GM12878 (cell line): ENCODE measurements around the gene UBE2E1. TPM values are rescaled to one million over a fixed set of nuclear protein-coding genes. Genes with fewer than 3 reads are reported as not detected.

Experiments used
- BMI1 ChIP-seq: fragments of 450-650 bp; IDR thresholded peaks from 2 replicates; pipeline ENCODE4 v1.6.1; 2016; ENCODE audit warnings: mild to moderate bottlenecking, moderate library complexity, borderline replicate concordance
- ETV6 ChIP-seq, 2 experiments: fragments of 450-650 bp in 1 of 2; IDR thresholded peaks in 1 of 2; conservative IDR thresholded peaks in 1 of 2; 2 replicates each; pipeline ENCODE4 v1.6.1; 2014; ENCODE audit warnings: antibody characterized with exemption in 1 of 2, borderline replicate concordance in 1 of 2, low read depth in 1 of 2, mild to moderate bottlenecking in 1 of 2, moderate library complexity in 1 of 2
- HDAC6 ChIP-seq: fragments of 200-600 bp; sonication (generic); IDR thresholded peaks from one replicate; pipeline ENCODE4 v1.8.0; 2017; ENCODE audit warnings: antibody characterized with exemption; ENCODE audit not compliant: unreplicated experiment
- MYB ChIP-seq: fragments of 150-350 bp; IDR thresholded peaks from 2 replicates; pipeline ENCODE4 v1.6.1; 2014; ENCODE audit warnings: mild to moderate bottlenecking, low read depth, low read length, borderline replicate concordance
- PAX5 ChIP-seq: IDR thresholded peaks from 2 replicates; pipeline ENCODE4 v1.6.1; 2011; ENCODE audit warnings: low read depth, low read length, borderline replicate concordance
- RUNX3 ChIP-seq: IDR thresholded peaks from 2 replicates; pipeline ENCODE4 v1.6.1; 2012; ENCODE audit warnings: low read length, inconsistent platforms
- SIN3A ChIP-seq: IDR thresholded peaks from 2 replicates; pipeline ENCODE4 v1.6.1; 2012; ENCODE audit warnings: low read depth, low read length, improper control_type of control experiment
- SMAD1 ChIP-seq: fragments of 450-650 bp; IDR thresholded peaks from 2 replicates; pipeline ENCODE4 v1.6.1; 2018; ENCODE audit warnings: mild to moderate bottlenecking, low read depth; ENCODE audit not compliant: partially characterized antibody
- SREBF1 ChIP-seq: IDR thresholded peaks from 2 replicates; pipeline ENCODE4 v1.6.1; 2012; ENCODE audit warnings: mild to moderate bottlenecking, low read length
- STAT1 ChIP-seq: fragments of 450-650 bp; conservative IDR thresholded peaks from 2 replicates; pipeline ENCODE4 v1.6.1; 2014; ENCODE audit warnings: antibody characterized with exemption, mild to moderate bottlenecking
- TAF1 ChIP-seq: IDR thresholded peaks from 2 replicates; pipeline ENCODE4 v1.6.1; 2011; ENCODE audit warnings: mild to moderate bottlenecking, low read depth, low read length, borderline replicate concordance
- WRNIP1 ChIP-seq: IDR thresholded peaks from 2 replicates; pipeline ENCODE4 v1.6.1; 2011; ENCODE audit warnings: low read depth, low read length, improper control_type of control experiment, borderline replicate concordance
- YBX1 ChIP-seq: fragments of 450-650 bp; IDR thresholded peaks from 2 replicates; pipeline ENCODE4 v1.6.1; 2016; ENCODE audit warnings: antibody characterized with exemption
- YY1 ChIP-seq: IDR thresholded peaks from 2 replicates; pipeline ENCODE4 v1.6.1; 2011; ENCODE audit warnings: low read depth, mild to moderate bottlenecking, low read length
- ZNF274 ChIP-seq: IDR thresholded peaks from one replicate; pipeline ENCODE4 v1.8.0; 2011; ENCODE audit not compliant: insufficient read length, insufficient read depth
- polyA plus RNA-seq, 11 experiments: library from polyadenylated mRNA; depleted of rRNA in 4 of 11; unstranded in 6 of 11; stranded (reverse) in 5 of 11; fragments of >200 nt; fragmentation: Nextera tagmentation in 4 of 11; fragmentation: Illumina TruSeq in 1 of 11; extraction: Ambion mirVana in 4 of 11; extraction: Trizol in 1 of 11; gene quantifications; 1 replicate in 1 of 11; 2 replicates in 10 of 11; pipeline versions ENCODE4 v1.2.1 to v1.2.3, GENCODE V29; 2011 to 2016; ENCODE audit warnings: inconsistent platforms in 2 of 11, missing spikeins in 2 of 11, low read depth in 1 of 11
- total RNA-seq, 4 experiments: library from RNA; depleted of rRNA in 3 of 4; stranded (reverse); fragments of >200 nt in 3 of 4; fragmentation: Illumina TruSeq in 1 of 4; extraction: Trizol in 1 of 4; gene quantifications; 2 replicates each; pipeline versions ENCODE4 v1.2.1 to v1.2.3, GENCODE V29; 2013 to 2021
- TF ChIP-seq, protein P1 (sequence below): fragments of 450-650 bp; IDR thresholded peaks from 2 replicates; pipeline ENCODE4 v1.6.1; 2017; ENCODE audit warnings: antibody characterized with exemption, mild to moderate bottlenecking, moderate library complexity
- TF ChIP-seq, protein P2 (sequence below): fragments of 150-350 bp; IDR thresholded peaks from 2 replicates; pipeline ENCODE4 v1.6.1; 2014; ENCODE audit warnings: mild to moderate bottlenecking, low read depth, low read length
- TF ChIP-seq, protein P3 (sequence below): fragments of 450-650 bp; IDR thresholded peaks from 2 replicates; pipeline ENCODE4 v1.6.1; 2016; ENCODE audit warnings: mild to moderate bottlenecking, moderate library complexity, borderline replicate concordance
- TF ChIP-seq, protein P4 (sequence below): fragments of 450-650 bp; IDR thresholded peaks from 2 replicates; pipeline ENCODE4 v1.6.1; 2016; ENCODE audit warnings: mild to moderate bottlenecking
- TF ChIP-seq, protein P5 (sequence below): IDR thresholded peaks from 2 replicates; pipeline ENCODE4 v1.6.1; 2012; ENCODE audit warnings: low read depth, low read length, improper control_type of control experiment

The UBE2E1 gene
- total and polyA plus RNA-seq, 10 of the 15 experiments (the other 5 are each of a cell fraction or from before 2014, with no cell fraction given) = 18.7 to 425 (median 147) TPM

DNA sequence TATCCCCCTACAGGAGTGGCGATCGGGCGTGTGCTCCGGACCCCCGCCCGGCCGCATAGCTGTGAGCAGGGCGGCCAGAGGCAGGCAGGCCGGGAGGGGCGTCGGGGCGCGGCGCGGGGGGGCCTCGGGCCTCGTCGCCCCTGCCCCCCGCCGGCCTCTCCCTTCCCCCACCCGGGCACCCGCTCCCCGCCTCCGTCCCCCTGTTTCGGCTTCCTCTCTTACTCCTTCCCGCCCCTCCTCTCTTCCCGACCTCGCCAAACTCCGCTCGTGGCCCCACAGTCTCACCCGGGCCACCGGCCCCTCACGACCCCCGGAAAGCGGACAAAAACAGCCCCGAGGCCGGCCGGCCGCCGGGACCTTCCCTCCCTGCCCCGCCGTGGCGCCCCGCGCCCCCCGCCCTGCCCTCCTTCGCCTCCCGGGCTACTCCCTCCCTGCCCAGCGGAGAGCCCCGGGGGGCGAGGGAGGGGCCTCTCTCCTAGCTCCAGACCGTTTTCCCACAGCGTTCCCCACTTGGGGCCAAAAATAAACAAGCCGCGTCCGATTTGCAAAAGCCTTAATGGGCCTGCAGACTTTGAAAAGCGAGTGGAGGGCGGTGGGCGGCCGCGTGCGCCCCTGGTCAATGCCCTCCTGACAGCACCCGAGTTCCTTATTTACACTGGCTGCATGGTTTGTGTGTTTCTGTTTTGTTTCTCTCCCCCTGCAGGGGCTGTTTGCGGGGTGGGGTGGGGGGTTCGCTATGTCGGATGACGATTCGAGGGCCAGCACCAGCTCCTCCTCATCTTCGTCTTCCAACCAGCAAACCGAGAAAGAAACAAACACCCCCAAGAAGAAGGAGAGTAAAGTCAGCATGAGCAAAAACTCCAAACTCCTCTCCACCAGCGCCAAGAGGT is 1.0 kb downstream of the UBE2E1 start (continued):
- TF ChIP-seq, protein P1, sequence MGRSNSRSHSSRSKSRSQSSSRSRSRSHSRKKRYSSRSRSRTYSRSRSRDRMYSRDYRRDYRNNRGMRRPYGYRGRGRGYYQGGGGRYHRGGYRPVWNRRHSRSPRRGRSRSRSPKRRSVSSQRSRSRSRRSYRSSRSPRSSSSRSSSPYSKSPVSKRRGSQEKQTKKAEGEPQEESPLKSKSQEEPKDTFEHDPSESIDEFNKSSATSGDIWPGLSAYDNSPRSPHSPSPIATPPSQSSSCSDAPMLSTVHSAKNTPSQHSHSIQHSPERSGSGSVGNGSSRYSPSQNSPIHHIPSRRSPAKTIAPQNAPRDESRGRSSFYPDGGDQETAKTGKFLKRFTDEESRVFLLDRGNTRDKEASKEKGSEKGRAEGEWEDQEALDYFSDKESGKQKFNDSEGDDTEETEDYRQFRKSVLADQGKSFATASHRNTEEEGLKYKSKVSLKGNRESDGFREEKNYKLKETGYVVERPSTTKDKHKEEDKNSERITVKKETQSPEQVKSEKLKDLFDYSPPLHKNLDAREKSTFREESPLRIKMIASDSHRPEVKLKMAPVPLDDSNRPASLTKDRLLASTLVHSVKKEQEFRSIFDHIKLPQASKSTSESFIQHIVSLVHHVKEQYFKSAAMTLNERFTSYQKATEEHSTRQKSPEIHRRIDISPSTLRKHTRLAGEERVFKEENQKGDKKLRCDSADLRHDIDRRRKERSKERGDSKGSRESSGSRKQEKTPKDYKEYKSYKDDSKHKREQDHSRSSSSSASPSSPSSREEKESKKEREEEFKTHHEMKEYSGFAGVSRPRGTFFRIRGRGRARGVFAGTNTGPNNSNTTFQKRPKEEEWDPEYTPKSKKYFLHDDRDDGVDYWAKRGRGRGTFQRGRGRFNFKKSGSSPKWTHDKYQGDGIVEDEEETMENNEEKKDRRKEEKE = no peak
- TF ChIP-seq MYB = no peak
- TF ChIP-seq SIN3A = 0 out of 2 replicates have a peak, but pooled peaks have one; percentile 25
- TF ChIP-seq HDAC6 = no peak
- TF ChIP-seq, protein P2, sequence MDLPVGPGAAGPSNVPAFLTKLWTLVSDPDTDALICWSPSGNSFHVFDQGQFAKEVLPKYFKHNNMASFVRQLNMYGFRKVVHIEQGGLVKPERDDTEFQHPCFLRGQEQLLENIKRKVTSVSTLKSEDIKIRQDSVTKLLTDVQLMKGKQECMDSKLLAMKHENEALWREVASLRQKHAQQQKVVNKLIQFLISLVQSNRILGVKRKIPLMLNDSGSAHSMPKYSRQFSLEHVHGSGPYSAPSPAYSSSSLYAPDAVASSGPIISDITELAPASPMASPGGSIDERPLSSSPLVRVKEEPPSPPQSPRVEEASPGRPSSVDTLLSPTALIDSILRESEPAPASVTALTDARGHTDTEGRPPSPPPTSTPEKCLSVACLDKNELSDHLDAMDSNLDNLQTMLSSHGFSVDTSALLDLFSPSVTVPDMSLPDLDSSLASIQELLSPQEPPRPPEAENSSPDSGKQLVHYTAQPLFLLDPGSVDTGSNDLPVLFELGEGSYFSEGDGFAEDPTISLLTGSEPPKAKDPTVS = no peak
- TF ChIP-seq, protein P3, sequence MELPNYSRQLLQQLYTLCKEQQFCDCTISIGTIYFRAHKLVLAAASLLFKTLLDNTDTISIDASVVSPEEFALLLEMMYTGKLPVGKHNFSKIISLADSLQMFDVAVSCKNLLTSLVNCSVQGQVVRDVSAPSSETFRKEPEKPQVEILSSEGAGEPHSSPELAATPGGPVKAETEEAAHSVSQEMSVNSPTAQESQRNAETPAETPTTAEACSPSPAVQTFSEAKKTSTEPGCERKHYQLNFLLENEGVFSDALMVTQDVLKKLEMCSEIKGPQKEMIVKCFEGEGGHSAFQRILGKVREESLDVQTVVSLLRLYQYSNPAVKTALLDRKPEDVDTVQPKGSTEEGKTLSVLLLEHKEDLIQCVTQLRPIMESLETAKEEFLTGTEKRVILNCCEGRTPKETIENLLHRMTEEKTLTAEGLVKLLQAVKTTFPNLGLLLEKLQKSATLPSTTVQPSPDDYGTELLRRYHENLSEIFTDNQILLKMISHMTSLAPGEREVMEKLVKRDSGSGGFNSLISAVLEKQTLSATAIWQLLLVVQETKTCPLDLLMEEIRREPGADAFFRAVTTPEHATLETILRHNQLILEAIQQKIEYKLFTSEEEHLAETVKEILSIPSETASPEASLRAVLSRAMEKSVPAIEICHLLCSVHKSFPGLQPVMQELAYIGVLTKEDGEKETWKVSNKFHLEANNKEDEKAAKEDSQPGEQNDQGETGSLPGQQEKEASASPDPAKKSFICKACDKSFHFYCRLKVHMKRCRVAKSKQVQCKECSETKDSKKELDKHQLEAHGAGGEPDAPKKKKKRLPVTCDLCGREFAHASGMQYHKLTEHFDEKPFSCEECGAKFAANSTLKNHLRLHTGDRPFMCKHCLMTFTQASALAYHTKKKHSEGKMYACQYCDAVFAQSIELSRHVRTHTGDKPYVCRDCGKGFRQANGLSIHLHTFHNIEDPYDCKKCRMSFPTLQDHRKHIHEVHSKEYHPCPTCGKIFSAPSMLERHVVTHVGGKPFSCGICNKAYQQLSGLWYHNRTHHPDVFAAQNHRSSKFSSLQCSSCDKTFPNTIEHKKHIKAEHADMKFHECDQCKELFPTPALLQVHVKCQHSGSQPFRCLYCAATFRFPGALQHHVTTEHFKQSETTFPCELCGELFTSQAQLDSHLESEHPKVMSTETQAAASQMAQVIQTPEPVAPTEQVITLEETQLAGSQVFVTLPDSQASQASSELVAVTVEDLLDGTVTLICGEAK = no peak
- TF ChIP-seq, protein P4, sequence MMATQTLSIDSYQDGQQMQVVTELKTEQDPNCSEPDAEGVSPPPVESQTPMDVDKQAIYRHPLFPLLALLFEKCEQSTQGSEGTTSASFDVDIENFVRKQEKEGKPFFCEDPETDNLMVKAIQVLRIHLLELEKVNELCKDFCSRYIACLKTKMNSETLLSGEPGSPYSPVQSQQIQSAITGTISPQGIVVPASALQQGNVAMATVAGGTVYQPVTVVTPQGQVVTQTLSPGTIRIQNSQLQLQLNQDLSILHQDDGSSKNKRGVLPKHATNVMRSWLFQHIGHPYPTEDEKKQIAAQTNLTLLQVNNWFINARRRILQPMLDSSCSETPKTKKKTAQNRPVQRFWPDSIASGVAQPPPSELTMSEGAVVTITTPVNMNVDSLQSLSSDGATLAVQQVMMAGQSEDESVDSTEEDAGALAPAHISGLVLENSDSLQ = no peak
- 0 out of 2 replicates have a peak, but pooled peaks have one; percentile 9 for TF ChIP-seq RUNX3
- no peak for TF ChIP-seq YBX1
- TF ChIP-seq, protein P5, sequence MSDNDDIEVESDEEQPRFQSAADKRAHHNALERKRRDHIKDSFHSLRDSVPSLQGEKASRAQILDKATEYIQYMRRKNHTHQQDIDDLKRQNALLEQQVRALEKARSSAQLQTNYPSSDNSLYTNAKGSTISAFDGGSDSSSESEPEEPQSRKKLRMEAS = peak; percentile 40; the same call in 1 of the 2 replicates
- TF ChIP-seq YY1 = no peak
- TF ChIP-seq ZNF274 = no peak
- no peak for TF ChIP-seq SMAD1
- TF ChIP-seq STAT1 = no peak
- TF ChIP-seq PAX5 = no peak
- no peak for TF ChIP-seq WRNIP1
- TF ChIP-seq TAF1 = no peak
- no peak for TF ChIP-seq SREBF1
- no peak for TF ChIP-seq BMI1
- no peak for TF ChIP-seq ETV6 (conservative IDR thresholded peaks at IDR 0.05 in 1 of 2, IDR thresholded peaks at IDR 0.05 in 1 of 2; ENCODE audit: borderline replicate concordance in 1 of 2, low read depth in 1 of 2)
